ENCODE results near the gene DNM1.

GRCh38 chr9:128249558-128249907 is 46.4 kb downstream of the DNM1 start:
- TF ChIP-seq EZH2 (IDR thresholded peaks at IDR 0.05) (no peak), CTCF (IDR thresholded peaks at IDR 0.05) (no peak)

Data from neural progenitor cell (in vitro differentiated cells).